GM21786 (cell line): Measurements from ENCODE around the gene MAP4K4.

Source experiments
- ATAC-seq: cut with Tn5 transposase; IDR thresholded peaks from one replicate; pipeline ENCODE4 v1.9.1; 2021; ENCODE audit not compliant: unreplicated experiment

The MAP4K4 gene

DNA sequence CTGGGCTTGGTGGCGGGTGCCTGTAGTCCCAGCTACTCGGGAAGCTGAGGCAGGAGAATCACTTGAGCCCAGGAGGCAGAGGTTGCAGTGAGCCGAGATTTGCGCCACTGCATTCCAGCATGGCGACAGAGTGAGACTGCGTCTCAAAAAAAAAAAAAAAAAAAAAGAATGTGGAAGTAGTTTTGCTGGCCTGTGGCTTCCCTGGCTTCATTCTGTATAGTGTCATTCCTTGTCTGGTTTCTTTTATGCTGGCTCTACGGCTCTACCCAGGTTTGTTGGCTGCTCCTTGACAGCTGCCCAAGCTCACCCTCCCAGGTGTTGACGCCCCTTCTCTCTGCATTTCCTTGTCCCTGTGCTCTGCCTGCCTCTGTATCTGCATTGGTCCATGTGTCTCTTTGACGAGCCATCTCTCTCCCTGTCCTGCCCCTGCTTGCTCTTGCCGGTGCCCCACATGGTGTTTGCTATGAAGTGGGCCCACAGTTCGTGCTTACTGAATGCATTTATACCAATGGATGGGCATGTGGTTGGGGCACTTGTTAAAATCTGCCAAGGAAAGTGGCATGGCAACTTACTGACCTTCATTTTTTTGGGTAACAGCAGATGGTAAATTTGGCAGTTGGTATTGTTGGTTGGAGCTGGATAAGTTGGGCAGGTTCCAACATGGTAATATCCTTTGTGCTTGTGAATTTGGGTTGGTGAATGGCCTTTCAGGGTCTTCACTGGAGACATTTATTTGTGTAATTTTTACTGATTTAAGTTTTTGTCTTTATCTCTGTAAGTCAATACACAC is 113.9 kb downstream of the MAP4K4 start:
- no peak for ATAC-seq

DNA sequence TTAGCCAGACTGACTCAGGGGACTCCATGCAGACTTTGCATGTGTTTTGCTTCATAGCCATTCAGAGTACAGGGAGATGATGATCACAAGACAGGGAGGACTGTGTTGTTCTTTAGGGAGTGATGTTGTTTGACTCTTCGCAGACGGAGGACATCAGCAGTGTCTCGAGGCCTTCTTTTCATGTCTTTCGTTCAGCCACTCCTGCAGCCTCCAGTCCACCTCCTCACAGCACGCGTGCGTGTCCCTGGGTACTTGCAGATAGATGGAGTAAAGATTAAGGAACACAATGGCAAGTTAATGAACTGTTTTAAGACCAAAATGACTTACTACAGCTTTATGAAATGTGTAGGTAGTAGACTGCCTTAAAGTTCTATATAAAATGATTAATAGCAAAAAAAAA is 114.7 kb downstream of the MAP4K4 start:
- no peak for ATAC-seq

DNA sequence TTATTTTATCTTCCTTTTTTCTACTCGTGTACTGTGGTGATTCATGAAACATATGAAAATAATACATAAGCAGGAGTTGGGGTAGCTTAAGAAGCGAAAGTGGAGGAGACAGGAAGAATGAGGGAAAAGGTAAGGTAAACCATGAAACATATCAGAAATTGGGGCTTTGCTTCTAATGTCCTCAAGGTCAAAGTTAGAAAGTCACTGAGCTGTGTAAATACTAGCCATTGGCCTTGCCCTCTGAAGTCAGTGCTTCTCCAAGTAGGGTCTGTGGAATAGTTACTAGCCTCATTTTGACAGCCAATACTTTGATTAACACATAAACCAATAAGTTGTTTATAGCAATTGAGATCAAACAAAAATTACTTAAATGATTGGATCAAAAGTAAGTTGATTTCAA is 117.2 kb downstream of the MAP4K4 start:
- no peak for ATAC-seq

DNA sequence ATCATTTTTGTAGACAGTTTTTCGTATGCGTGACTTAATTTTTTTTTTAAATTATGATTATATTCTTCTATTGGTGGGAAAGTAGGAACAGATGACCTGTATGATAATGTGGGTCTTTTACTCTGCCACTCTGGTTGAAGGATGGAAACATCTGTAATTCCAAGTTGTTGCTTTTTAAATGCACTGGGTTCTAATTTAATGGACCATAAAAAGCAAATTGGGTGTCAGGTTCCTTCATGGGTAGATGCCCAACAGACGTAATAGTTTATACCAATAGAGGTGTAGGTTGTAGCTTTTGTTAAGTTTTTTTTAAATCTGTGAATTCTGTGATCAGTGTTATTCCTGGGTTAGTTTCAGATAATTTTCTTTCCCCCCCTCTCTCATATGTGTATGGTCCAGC is 117.6 kb downstream of the MAP4K4 start:
- ATAC-seq = no peak

DNA sequence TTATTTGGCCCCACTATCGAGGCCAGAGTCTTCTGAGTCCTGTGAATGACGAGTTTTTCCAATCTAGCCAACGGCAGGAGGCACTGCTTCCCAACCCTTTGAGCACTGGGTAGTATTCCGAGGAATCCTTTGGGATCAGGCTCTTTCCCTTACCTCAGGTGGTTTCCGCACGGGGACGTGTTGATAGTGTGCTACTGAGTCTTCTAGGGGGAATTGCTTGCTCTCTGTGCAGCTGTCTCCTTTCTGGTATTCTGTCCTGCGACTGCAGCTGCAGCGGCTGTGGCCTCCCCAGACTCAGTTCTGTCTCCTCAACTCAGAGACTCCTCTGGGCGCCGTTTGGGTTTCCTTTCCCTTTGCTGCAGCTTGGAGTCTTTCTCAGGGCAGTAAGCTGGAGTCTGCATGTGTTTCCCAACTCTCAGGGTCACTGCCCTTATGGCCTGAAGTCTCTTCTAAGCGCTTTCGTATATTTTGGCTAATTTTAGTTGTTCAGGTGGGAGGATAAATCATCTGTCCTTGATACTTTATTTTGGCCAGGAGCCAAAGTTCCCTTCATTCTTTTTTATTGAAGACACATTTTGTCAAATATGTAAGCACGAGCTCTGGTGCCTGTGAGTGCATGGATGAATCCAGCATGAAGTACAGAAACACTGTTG is 118.4 kb downstream of the MAP4K4 start:
- no peak for ATAC-seq

DNA sequence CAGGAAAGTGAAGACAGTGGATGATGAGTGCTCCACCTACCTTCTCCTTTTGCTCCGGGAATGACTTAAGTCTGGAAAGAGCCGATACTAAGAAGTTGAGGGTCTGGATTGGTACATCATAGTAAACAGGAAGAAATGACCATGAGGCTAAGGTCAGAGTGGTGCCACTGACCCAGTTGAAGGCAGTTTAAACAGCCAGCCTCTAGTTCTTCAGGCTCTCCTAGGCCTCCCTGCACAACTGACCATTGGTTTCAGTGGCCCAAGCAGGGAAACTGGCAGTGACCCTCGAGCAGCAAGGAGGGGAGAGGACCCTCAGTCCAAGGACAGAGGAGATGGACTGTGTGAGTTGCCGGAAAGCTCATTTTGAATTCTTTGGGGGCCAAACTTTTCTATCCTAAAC is 119.1 kb downstream of the MAP4K4 start:
- no peak for ATAC-seq

DNA sequence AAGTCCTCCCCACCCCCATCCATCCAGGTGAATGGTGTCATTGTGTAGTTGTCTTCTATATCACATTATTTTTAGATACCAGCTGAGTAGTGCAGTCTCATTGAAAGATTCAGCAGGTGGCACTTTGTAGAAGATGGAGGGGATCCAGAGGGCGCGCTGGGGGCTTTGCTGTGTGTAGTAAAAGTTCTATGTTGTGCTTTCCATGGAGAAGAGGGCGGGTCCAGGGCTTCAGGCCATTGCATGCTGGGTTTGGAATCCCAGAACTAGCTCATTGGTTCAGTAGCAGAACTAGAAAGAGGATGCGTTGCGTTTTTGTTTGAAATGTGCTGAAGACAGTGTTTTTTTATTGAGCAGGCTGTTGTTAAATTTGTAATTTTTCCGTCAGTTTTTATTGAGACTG is 120.0 kb downstream of the MAP4K4 start:
- no peak for ATAC-seq

DNA sequence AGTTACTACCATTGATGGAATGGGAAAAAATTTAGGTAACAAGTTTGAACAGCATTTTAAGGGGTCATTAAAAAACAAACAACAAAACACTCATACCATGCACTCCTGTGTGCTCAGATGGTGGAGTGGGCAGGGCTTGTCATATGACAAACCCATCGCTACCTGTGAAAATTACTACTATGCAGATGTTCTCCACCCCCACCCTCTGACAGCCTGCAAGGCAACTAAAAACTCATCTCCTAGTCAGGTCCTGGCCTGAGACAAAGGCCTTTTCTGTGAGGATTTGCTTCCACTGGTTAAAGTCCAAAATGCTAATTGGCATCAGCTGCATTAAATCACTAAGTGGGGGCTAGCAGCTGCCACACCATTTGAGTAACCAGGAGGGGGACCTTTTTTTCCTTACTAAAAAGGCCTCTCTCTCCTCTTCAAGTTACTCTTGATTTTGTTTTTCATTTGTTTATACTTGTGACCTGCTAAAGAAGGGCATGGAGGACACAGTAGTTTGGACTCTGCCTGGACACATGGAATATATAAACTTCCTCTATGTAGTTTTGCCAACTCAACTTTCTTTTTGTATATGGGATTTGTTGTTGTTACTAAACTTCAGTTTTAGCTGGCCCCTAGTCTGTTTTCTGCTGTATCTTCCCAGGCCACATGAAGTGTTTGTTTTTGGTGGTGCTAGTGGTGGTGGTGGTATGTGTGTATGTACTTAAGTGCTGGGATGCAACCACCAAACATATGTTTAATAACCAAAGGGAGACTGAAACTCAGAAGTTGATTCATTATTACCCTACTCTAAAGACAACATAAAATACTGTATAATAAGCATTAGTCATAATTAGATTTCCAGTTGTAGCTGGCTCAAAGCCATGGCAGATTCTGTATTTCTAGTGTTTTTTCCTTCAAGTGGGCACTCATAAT is 121.3 kb downstream of the MAP4K4 start:
- no peak for ATAC-seq

DNA sequence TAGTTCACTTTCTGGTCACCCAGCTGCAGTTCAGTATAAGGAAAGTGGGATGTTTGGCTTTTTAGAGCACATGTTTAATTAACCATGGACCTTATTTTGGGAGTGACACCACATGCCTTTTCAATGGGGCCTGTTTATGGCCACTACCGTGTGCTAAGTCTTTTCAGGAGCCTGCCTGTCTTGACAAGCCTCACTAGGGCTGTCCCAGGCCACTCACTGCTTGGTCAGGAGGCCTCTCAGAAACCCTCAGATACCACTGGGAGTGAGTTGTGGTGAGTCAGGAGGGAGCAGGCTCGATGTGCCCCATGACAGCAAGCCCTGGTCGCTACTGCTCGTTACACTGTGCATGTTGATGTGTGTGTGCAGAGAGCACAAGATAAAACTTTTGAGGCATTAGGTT is 123.0 kb downstream of the MAP4K4 start:
- ATAC-seq = no peak

DNA sequence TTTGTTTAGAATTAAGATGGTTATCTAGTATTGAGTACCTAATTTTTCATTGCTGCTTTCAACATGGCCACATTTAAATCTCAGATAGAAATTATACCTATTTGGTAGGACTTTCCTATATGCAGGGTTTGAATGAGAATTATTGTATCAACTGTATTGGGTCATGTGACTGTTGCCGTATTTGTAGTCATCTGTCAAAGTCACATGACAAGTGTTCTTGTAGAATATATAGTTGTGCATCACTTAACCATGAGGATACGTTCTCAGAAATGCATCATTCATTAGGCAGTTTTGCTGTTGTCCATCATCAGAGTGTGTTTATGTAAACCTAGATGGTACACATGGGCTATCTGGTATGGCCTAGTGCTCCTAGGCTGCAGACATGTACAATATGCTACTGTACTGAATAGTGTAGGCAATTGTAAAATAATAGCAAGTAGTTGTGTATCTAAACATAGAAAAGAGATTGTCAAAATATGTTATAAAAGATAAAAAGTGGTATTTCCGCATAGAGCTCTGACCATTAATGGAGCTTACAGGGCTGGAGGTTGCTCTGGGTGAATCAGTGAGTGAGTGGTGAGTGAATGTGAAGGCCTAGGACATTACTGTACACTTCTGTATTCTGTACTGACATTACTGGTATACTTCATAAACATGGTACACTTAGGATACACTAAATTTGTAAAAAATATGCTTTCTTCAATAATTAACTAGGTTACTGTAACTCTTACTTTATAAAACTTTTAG is 123.7 kb downstream of the MAP4K4 start:
- ATAC-seq = no peak

DNA sequence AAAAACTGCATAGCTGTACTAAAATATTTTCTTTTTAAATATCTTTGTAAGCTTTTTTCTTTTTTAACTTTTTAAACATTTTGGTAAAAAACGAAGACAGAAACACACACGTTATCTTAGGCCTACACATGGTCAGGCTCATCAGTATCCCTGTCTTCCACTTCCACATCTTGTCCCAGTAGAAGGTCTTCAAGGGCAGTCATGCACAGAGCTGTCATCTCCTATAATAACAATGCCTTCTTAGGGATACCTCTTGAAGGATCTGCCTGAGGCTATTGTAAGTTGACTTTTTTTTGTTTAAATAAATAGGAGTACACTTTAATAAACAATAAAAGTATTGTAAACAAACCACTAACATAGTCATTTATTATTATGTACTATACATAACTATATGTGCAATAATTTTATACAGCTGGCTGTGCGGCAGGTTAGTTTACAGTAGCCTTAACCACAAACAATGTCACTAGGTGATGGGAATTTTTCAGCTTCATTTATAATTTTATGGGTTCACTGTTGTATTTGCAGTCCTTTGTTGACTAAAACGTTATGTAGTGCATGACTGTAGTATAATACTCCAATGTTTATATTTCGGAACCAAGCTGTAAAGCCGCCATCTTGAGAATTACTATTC is 124.4 kb downstream of the MAP4K4 start:
- ATAC-seq = no peak

DNA sequence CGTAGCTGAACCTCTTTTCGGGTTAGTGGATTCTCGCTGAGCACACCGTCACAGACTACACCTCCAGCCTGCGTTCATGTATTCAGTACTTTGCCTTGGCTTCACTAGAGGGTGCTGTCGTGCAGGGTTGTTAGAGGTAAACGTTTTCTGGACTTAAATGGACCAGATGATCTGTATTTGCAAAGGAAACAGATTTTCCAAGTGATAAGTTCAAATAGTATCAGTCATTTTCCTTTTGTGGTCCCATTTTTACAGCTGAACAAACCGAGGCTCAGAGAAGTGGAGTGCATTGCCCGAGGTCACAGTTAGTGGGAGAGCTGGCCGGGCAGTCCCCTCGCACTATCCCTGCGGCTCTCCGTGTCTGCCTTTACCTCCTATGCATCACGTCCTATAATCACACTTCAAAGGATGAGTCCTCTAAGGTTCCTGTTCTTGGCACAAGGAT is 125.9 kb downstream of the MAP4K4 start:
- peak; percentile 69 for ATAC-seq

DNA sequence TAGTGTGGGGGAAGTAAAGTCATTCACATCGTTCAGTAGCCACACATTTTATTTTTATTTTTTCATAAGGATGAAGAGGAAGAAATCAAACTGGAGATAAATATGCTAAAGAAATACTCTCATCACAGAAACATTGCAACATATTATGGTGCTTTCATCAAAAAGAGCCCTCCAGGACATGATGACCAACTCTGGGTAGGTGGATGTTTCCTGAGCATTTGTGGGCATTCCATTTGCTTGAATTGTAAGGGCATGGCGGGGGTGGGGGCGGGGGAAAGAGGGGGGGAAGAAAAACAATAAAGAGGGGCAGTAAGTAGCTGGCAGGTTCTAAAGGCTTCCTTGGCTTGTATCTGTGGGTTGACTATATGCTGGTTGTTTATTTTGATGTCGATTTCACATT is 126.4 kb downstream of the MAP4K4 start:
- no peak for ATAC-seq

DNA sequence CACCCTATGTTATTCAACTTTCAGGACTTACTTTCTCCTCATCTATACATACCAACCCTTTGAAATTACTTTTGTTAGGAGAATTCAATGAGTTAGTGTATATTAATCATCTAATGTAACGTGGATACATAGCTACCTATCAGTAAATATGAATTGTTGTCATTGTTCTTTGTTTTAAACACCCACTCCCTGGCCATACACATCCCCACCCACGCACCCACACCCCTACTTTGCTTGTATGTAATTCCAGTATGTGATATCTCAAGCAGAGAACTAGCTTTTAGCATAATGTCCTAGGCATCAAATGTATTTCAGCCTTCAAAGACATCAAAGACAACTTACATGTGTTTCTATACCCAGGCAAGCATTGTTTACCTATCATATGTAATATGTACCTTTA is 129.2 kb downstream of the MAP4K4 start:
- no peak for ATAC-seq

DNA sequence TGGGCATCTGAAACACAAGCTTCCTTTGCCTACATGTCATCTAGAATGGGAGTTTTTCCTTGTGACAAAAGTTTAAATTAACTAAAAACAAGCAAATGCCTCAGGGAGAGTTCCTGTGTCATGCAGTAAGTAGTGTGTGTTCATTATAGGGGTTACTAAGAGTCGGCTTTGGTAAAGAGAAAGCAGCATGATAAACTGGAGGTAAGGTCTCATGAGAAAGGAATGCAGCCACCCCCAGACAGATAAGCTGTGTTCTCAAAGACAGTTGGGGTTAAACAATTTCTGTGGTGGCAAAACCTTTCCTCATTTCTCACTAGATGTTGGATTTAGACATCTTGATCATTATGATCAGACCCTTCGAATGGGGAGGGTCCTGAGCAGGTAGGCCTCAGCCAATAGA is 129.7 kb downstream of the MAP4K4 start:
- no peak for ATAC-seq

DNA sequence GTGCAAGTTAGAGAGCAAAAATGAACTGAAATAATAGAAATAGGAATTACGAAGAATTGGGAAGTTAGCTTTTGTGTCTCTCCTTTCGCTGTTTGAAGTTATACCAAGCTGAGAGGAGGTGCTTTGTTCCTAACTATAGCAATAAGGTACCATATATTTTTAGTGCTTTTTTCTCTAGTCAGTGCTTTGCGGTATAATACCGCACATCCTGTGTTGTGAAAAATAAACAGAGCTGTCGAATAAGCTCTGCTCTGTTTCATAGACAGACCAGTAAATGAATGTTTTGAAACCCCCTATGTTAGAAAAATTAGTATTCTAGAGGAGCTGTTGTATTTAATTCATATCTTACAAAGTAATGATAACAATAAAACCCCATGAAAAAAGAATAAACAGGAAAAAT is 130.8 kb downstream of the MAP4K4 start:
- no peak for ATAC-seq

DNA sequence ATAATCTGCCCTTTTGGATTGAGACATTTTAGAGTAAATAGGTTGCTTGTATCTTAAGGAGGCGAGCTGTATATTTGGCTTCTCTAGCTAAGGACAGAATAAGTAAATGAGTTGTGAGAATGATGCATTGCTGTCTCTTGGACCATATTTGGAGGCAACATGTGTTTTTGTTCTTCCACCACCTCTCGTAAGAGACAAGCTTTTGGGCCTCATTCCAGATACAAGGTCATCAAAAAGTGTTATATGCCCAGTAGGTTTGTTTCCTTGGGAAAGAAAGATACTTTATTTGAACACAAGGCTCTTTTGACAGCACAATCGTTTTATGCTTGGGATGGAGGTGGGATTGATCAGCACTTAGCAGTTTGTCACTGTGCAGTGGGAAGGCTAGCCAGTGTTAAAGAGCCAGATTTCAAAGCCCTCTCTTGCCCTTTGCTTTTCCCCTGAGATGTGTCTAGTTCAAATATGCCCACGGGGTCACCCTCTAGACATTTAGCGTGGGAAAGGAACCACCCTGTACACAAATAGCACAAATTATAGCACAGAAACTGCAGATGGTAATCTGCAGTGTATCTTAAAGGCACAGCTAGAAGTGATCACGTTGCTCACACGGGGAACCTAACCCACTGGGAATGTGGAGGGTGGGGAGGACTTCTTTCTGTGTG is 131.3 kb downstream of the MAP4K4 start:
- ATAC-seq = no peak

DNA sequence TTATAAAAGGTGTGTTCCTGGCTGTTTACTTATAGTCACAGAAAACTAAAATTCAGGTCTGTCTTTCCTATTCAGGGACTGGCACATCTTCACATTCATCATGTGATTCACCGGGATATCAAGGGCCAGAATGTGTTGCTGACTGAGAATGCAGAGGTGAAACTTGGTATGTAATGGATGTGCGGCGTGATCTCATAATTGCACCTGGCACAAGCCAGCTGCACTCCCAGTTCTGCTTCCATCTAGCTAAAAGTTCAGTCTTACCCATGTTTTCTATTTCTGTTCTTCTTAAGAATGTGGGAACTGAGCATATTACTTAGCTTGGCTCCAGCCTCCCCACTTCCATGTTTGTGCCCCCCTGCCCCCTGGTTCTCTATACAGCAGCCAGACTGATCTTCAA is 131.9 kb downstream of the MAP4K4 start:
- no peak for ATAC-seq

DNA sequence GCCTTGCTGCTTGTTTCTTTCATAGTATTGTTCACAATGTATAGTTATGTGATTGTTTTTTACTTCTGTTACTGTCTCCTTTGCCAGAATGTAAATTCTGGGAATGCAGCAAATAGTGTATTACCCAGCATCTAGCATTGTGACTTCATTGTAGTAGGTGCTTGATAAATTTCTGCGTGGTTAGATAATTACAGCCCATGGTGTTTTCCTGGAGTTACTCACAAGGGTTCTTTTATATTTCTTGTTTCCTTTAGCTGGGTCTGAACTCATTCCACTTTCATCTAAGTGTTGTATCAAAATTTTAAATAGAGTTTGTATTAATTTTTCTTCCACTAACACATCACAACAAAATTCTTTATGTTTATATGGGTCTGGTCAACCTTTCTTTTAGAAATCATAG is 132.6 kb downstream of the MAP4K4 start:
- no peak for ATAC-seq

DNA sequence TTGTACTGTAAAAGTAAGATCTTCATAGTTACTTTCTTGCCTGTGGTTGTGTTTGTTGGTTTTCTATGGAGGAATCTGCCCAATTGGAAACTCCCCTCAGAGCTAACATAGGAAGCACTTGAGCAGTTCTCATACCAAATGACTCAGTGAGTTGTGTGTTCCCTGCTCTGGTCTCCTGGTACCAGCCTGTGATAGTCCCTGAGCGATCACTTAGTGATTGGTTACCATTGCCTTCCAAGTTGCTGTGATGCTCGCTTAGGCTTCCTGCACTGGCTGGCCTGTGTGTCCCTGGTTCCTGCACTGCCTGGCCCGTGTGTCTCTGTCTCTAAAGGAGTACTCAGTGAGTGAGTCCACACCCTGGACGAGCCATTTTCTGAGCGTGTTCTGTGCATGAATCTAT is 133.0 kb downstream of the MAP4K4 start:
- peak; percentile 45 for ATAC-seq
